GM19397 (cell line): Measurements from ENCODE around the gene LRRC3.
A peak's percentile ranks its signal among the peaks of the same experiment; 100 is the strongest.
"Not testable (repeated sequence)": the region's sequence is repeated elsewhere in the genome, so short reads cannot be mapped to it uniquely, and the experiment has no call there.

ENCODE experiments used
- ATAC-seq: cut with Tn5 transposase; IDR thresholded peaks from one replicate; pipeline ENCODE4 v1.9.1; 2021; ENCODE audit warnings: mild to moderate bottlenecking, moderate library complexity; ENCODE audit not compliant: unreplicated experiment

The LRRC3 gene

GRCh38 chr21:44454747-44455523 lies at the start of gene LRRC3:
LRRC3 (plus strand) TSS chr21:44455510; CDS start chr21:44456645, 1,135 bp downstream.
- ATAC-seq: peak; percentile 50

GRCh38 chr21:44405948-44406872 lies 49.1 kb upstream of the LRRC3 start:
- no peak for ATAC-seq

GRCh38 chr21:44406953-44407352 lies 48.4 kb upstream of the LRRC3 start:
- ATAC-seq: no peak

- ATAC-seq: no peak
Observed at GRCh38 chr21:44407493-44407892, 47.8 kb upstream of the LRRC3 start.

- no peak for ATAC-seq
Observed at GRCh38 chr21:44408226-44408625, 47.1 kb upstream of the LRRC3 start.

GRCh38 chr21:44413566-44414290 lies 41.6 kb upstream of the LRRC3 start:
- ATAC-seq: no peak

GRCh38 chr21:44414291-44415072 lies 40.8 kb upstream of the LRRC3 start:
- ATAC-seq: no peak

- ATAC-seq: no peak
Observed at GRCh38 chr21:44415073-44416025, 40.0 kb upstream of the LRRC3 start.

- ATAC-seq: no peak
Observed at GRCh38 chr21:44416193-44416592, 39.1 kb upstream of the LRRC3 start.

- not testable (repeated sequence) for ATAC-seq
Observed at GRCh38 chr21:44417621-44418107, 37.6 kb upstream of the LRRC3 start.

GRCh38 chr21:44418108-44418875 lies 37.0 kb upstream of the LRRC3 start:
- no peak for ATAC-seq

- ATAC-seq: no peak
Observed at GRCh38 chr21:44418876-44419230, 36.5 kb upstream of the LRRC3 start.

- no peak for ATAC-seq
Observed at GRCh38 chr21:44419679-44420078, 35.6 kb upstream of the LRRC3 start.

GRCh38 chr21:44420416-44421205 lies 34.7 kb upstream of the LRRC3 start:
- ATAC-seq: no peak

GRCh38 chr21:44421901-44422840 lies 33.1 kb upstream of the LRRC3 start:
- ATAC-seq: no peak

GRCh38 chr21:44423312-44423821 lies 31.9 kb upstream of the LRRC3 start:
- no peak for ATAC-seq
